GM18498 (cell line): ENCODE results near the gene ITPR1.
A peak's percentile ranks its signal among the peaks of the same experiment; 100 is the strongest.

Experiments used
- ATAC-seq: cut with Tn5 transposase; IDR thresholded peaks from one replicate; pipeline ENCODE4 v1.9.1; 2021; ENCODE audit warnings: mild to moderate bottlenecking, moderate library complexity; ENCODE audit not compliant: unreplicated experiment

ITPR1 gene

GRCh38 chr3:4633078-4634004, 140.2 kb downstream of the ITPR1 start:
- ATAC-seq, result peak; percentile 76

GRCh38 chr3:4634894-4635293, 141.7 kb downstream of the ITPR1 start:
- no peak for ATAC-seq

- no peak for ATAC-seq
Observed at GRCh38 chr3:4637265-4637664, 144.1 kb downstream of the ITPR1 start.

- no peak for ATAC-seq
Observed at GRCh38 chr3:4641863-4642563, 148.9 kb downstream of the ITPR1 start.

GRCh38 chr3:4642611-4643010, 149.5 kb downstream of the ITPR1 start:
- no peak for ATAC-seq

- no peak for ATAC-seq
Observed at GRCh38 chr3:4643904-4644547, 150.9 kb downstream of the ITPR1 start.

GRCh38 chr3:4644951-4645350, 151.8 kb downstream of the ITPR1 start:
- ATAC-seq, result no peak

- no peak for ATAC-seq
Observed at GRCh38 chr3:4645468-4645867, 152.3 kb downstream of the ITPR1 start.

GRCh38 chr3:4647411-4647810, 154.3 kb downstream of the ITPR1 start:
- ATAC-seq, result no peak

GRCh38 chr3:4655145-4656045, 162.2 kb downstream of the ITPR1 start:
- no peak for ATAC-seq

GRCh38 chr3:4656059-4656458, 162.9 kb downstream of the ITPR1 start:
- ATAC-seq, result no peak

GRCh38 chr3:4656626-4657328, 163.6 kb downstream of the ITPR1 start:
- no peak for ATAC-seq

- ATAC-seq, result no peak
Observed at GRCh38 chr3:4660936-4661335, 167.8 kb downstream of the ITPR1 start.

- no peak for ATAC-seq
Observed at GRCh38 chr3:4664412-4664811, 171.3 kb downstream of the ITPR1 start.

GRCh38 chr3:4665197-4665596, 172.0 kb downstream of the ITPR1 start:
- no peak for ATAC-seq

GRCh38 chr3:4666071-4666470, 172.9 kb downstream of the ITPR1 start:
- no peak for ATAC-seq

GRCh38 chr3:4670352-4670751, 177.2 kb downstream of the ITPR1 start:
- ATAC-seq, result no peak

GRCh38 chr3:4672725-4673275, 179.7 kb downstream of the ITPR1 start:
- ATAC-seq, result no peak

- no peak for ATAC-seq
Observed at GRCh38 chr3:4674216-4674615, 181.1 kb downstream of the ITPR1 start.

- ATAC-seq, result no peak
Observed at GRCh38 chr3:4675704-4676103, 182.6 kb downstream of the ITPR1 start.
